ENCODE measurements around the gene LCOR. TPM values are rescaled to one million over a fixed set of nuclear protein-coding genes. Genes with fewer than 3 reads are reported as not detected.

LCOR gene
- total RNA-seq, 6 experiments from 2014 or later, result 26.5 to 32.6 (median 29.3) TPM

- no peak for TF ChIP-seq CTCF (IDR thresholded peaks at IDR 0.05)
- Mint-ChIP-seq H3K27ac (no peak overlapping the region), H3K4me3 (no peak overlapping the region), H3K9me3 (peaks cover 14% of the 10 kb centered on the region), H3K27me3 (ENCODE audit: insufficient read depth) (peaks cover 10% of the 10 kb centered on the region), H3K36me3 (ENCODE audit: low read depth) (peaks cover 11% of the 10 kb centered on the region; the same call in 1 of the 2 replicates), H3K4me1 (ENCODE audit: low read depth) (peaks cover 10% of the 10 kb centered on the region)
- DNase-seq, result no peak
These were observed 170.6 kb downstream of the LCOR start for GRCh38 chr10:97002670-97003069.

GRCh38 chr10:97003151-97003803, 171.2 kb downstream of the LCOR start:
- H3K27ac Mint-ChIP-seq, result no peak overlapping the region
- H3K27me3 Mint-ChIP-seq (ENCODE audit: insufficient read depth), result peaks cover 10% of the 10 kb centered on the region

GRCh38 chr10:97003804-97004201, 171.7 kb downstream of the LCOR start:
- peaks cover 18% of the 10 kb centered on the region for H3K9me3 Mint-ChIP-seq
- H3K27ac Mint-ChIP-seq, result no peak overlapping the region
- H3K36me3 Mint-ChIP-seq (ENCODE audit: low read depth), result peaks cover 13% of the 10 kb centered on the region; the same call in 1 of the 2 replicates
- H3K4me1 Mint-ChIP-seq (ENCODE audit: low read depth), result peaks cover 6% of the 10 kb centered on the region
- H3K27me3 Mint-ChIP-seq (ENCODE audit: insufficient read depth), result peaks cover 10% of the 10 kb centered on the region
- no peak for TF ChIP-seq CTCF (IDR thresholded peaks at IDR 0.05)
- no peak overlapping the region for H3K4me3 Mint-ChIP-seq
- no peak for DNase-seq

More at GRCh38 chr10:97003151-97003803, 171.2 kb downstream of the LCOR start:
- TF ChIP-seq CTCF (IDR thresholded peaks at IDR 0.05), result no peak
- no peak for DNase-seq
- Mint-ChIP-seq H3K4me3 (no peak overlapping the region), H3K36me3 (ENCODE audit: low read depth) (peaks cover 13% of the 10 kb centered on the region; the same call in 1 of the 2 replicates), H3K4me1 (ENCODE audit: low read depth) (peaks cover 9% of the 10 kb centered on the region), H3K9me3 (peaks cover 18% of the 10 kb centered on the region)

GRCh38 chr10:97004591-97004990, 172.5 kb downstream of the LCOR start:
- H3K9me3 Mint-ChIP-seq, result peaks cover 18% of the 10 kb centered on the region
- H3K4me1 Mint-ChIP-seq (ENCODE audit: low read depth), result peaks cover 6% of the 10 kb centered on the region
- no peak for TF ChIP-seq CTCF (IDR thresholded peaks at IDR 0.05)
- H3K27ac Mint-ChIP-seq, result no peak overlapping the region
- peaks cover 13% of the 10 kb centered on the region; the same call in 1 of the 2 replicates for H3K36me3 Mint-ChIP-seq (ENCODE audit: low read depth)
- H3K27me3 Mint-ChIP-seq (ENCODE audit: insufficient read depth), result peaks cover 10% of the 10 kb centered on the region
- no peak overlapping the region for H3K4me3 Mint-ChIP-seq
- DNase-seq, result no peak

GRCh38 chr10:97005349-97005748, 173.3 kb downstream of the LCOR start:
- no peak for DNase-seq
- H3K36me3 Mint-ChIP-seq (ENCODE audit: low read depth), result peaks cover 13% of the 10 kb centered on the region; the same call in 1 of the 2 replicates
- no peak overlapping the region for H3K4me3 Mint-ChIP-seq
- peaks cover 18% of the 10 kb centered on the region for H3K9me3 Mint-ChIP-seq
- H3K27ac Mint-ChIP-seq, result no peak overlapping the region
- peaks cover 6% of the 10 kb centered on the region for H3K4me1 Mint-ChIP-seq (ENCODE audit: low read depth)
- TF ChIP-seq CTCF (IDR thresholded peaks at IDR 0.05), result no peak
- H3K27me3 Mint-ChIP-seq (ENCODE audit: insufficient read depth), result peaks cover 15% of the 10 kb centered on the region

Measured in HFFc6 (cell line).